Measurements from ENCODE around the gene EGR1. TPM values are rescaled to one million over a fixed set of nuclear protein-coding genes. Genes with fewer than 3 reads are reported as not detected.

EGR1 gene
- total and polyA plus RNA-seq, 2 of the 4 experiments (the other 2 are of a cell fraction), result 2.9 to 104 TPM

GRCh38 chr5:138502121-138502520, 36.8 kb downstream of the EGR1 start:
- no peak for TF ChIP-seq POLR2A (IDR thresholded peaks at IDR 0.05; ENCODE audit: low read depth, low read length)
- no peak for TF ChIP-seq SMC3 (IDR thresholded peaks at IDR 0.05; ENCODE audit: low read depth, low read length)
- TF ChIP-seq MAFK (IDR thresholded peaks at IDR 0.05; ENCODE audit: low read depth, low read length), result no peak
- TF ChIP-seq BHLHE40 (IDR thresholded peaks at IDR 0.05; ENCODE audit: low read depth, low read length), result no peak
- no peak for TF ChIP-seq MXI1 (IDR thresholded peaks at IDR 0.05; ENCODE audit: borderline replicate concordance, low read depth, low read length)
- TF ChIP-seq NFE2L2 (IDR thresholded peaks at IDR 0.05; ENCODE audit: low read depth, low read length), result no peak
- no peak for TF ChIP-seq FOS (IDR thresholded peaks at IDR 0.05; ENCODE audit: low read depth, low read length)
- TF ChIP-seq RFX5 (IDR thresholded peaks at IDR 0.05; ENCODE audit: low read depth, low read length), result no peak
- no peak for TF ChIP-seq USF2 (IDR thresholded peaks at IDR 0.05; ENCODE audit: low read depth, low read length)
- TF ChIP-seq MAZ (IDR thresholded peaks at IDR 0.05; ENCODE audit: borderline replicate concordance, low read depth, low read length), result no peak
- no peak for TF ChIP-seq CEBPB (IDR thresholded peaks at IDR 0.05; ENCODE audit: low read depth, low read length)
- TF ChIP-seq RAD21 (IDR thresholded peaks at IDR 0.05; ENCODE audit: low read length), result no peak
- TF ChIP-seq CHD1 (IDR thresholded peaks at IDR 0.05; ENCODE audit: low read depth, low read length), result no peak
- TF ChIP-seq, protein P1, sequence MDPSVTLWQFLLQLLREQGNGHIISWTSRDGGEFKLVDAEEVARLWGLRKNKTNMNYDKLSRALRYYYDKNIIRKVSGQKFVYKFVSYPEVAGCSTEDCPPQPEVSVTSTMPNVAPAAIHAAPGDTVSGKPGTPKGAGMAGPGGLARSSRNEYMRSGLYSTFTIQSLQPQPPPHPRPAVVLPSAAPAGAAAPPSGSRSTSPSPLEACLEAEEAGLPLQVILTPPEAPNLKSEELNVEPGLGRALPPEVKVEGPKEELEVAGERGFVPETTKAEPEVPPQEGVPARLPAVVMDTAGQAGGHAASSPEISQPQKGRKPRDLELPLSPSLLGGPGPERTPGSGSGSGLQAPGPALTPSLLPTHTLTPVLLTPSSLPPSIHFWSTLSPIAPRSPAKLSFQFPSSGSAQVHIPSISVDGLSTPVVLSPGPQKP (IDR thresholded peaks at IDR 0.05; ENCODE audit: borderline replicate concordance, low read depth, low read length), result no peak
- TF ChIP-seq, protein P2, sequence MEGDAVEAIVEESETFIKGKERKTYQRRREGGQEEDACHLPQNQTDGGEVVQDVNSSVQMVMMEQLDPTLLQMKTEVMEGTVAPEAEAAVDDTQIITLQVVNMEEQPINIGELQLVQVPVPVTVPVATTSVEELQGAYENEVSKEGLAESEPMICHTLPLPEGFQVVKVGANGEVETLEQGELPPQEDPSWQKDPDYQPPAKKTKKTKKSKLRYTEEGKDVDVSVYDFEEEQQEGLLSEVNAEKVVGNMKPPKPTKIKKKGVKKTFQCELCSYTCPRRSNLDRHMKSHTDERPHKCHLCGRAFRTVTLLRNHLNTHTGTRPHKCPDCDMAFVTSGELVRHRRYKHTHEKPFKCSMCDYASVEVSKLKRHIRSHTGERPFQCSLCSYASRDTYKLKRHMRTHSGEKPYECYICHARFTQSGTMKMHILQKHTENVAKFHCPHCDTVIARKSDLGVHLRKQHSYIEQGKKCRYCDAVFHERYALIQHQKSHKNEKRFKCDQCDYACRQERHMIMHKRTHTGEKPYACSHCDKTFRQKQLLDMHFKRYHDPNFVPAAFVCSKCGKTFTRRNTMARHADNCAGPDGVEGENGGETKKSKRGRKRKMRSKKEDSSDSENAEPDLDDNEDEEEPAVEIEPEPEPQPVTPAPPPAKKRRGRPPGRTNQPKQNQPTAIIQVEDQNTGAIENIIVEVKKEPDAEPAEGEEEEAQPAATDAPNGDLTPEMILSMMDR (conservative IDR thresholded peaks at IDR 0.05; ENCODE audit: low read depth, low read length), result no peak
- TF ChIP-seq RCOR1 (IDR thresholded peaks at IDR 0.05; ENCODE audit: insufficient replicate concordance, low read length), result no peak
- H3K23ac ChIP-seq (ENCODE audit: low read depth, low read length), result peak overlapping the region; percentile 29; the same call in 1 of the 2 replicates
- in situ Hi-C loops (cut with MboI; ENCODE audit: low sequenced_read_pairs) (no loop called here), intact Hi-C loops (cut with micrococcal nuclease) (no loop called here), dilution Hi-C loops (cut with HindIII; ENCODE audit: low sequenced_read_pairs, unreplicated experiment) (no loop called here)
- ChIA-PET POLR2A (ENCODE audit: unreplicated experiment) (no interaction called here), CTCF (interaction anchor here (2.7 kb wide), 1 partner anchor 53 kb away, joined by 10 read pairs; no protein-coding TSS in a partner anchor)
- no peak overlapping the region for H4K5ac ChIP-seq (ENCODE audit: low read depth, low read length)
- no peak overlapping the region for H2AK9ac ChIP-seq (replicated peaks; ENCODE audit: low read depth, low read length, poor library complexity)
- no peak overlapping the region for H3K4me2 ChIP-seq (ENCODE audit: low read depth, low read length)
- peaks cover 3% of the 10 kb centered on the region; the same call in 1 of the 2 replicates for H3K4me1 ChIP-seq (ENCODE audit: control insufficient read depth, insufficient read depth, low read length)
- H3K18ac ChIP-seq (ENCODE audit: low read depth, low read length), result no peak overlapping the region
- no peak overlapping the region for H2BK15ac ChIP-seq (ENCODE audit: low read depth, low read length)
- no TSS peak for BruUV-seq (replicated peaks)
- peaks cover 13% of the 10 kb centered on the region for H4K20me1 ChIP-seq (ENCODE audit: insufficient read depth, low read length)
- ATAC-seq (ENCODE audit: low read depth), result no peak
- H2AFZ ChIP-seq (replicated peaks; ENCODE audit: low read length, poor library complexity), result peak overlapping the region; percentile 33
- H4K8ac ChIP-seq (ENCODE audit: low read depth in 2 of 2, low read length in 2 of 2), result no peak overlapping the region
- no peak overlapping the region for H3K27ac ChIP-seq (ENCODE audit: insufficient read depth, low read length)
- H3K9me3 ChIP-seq (ENCODE audit: control insufficient read depth, insufficient read depth, low read length), result no peaks in the 10 kb centered on the region
- H3K36me3 ChIP-seq (ENCODE audit: control insufficient read depth, insufficient read depth, low read length), result peaks cover 3% of the 10 kb centered on the region; the same call in 1 of the 2 replicates
- no CpG with 5 or more reads among the region's 4 CpGs for WGBS, 2 experiments (ENCODE audit: extremely low coverage in 2 of 2, insufficient read length in 1 of 2)
- no peak overlapping the region for H3K4ac ChIP-seq (ENCODE audit: low read depth, low read length)
- DNase-seq, result no peak
- no peak overlapping the region for H3K14ac ChIP-seq (replicated peaks; ENCODE audit: low read depth, low read length)
- no peak overlapping the region for H3K56ac ChIP-seq (ENCODE audit: extremely low read depth, insufficient read depth, low read length)
- H4K91ac ChIP-seq (ENCODE audit: insufficient read depth, low read depth, low read length), result no peak overlapping the region
- no peak overlapping the region for H2BK20ac ChIP-seq (ENCODE audit: low read depth, low read length)
- H3K27me3 ChIP-seq (ENCODE audit: control insufficient read depth, insufficient read depth, low read length), result no peaks in the 10 kb centered on the region
- no peak overlapping the region for H2BK120ac ChIP-seq (ENCODE audit: low read depth, low read length)
- H2BK5ac ChIP-seq (ENCODE audit: low read depth, low read length, poor library complexity, severe bottlenecking), result no peak overlapping the region
- H3K4me3 ChIP-seq (ENCODE audit: insufficient read depth, low read depth, low read length), result no peak overlapping the region
- H2AK5ac ChIP-seq (ENCODE audit: low read depth, low read length), result peak overlapping the region; percentile 1; the same call in 1 of the 2 replicates
- no peaks in the 10 kb centered on the region for H3K9me1 ChIP-seq (ENCODE audit: insufficient read depth, low read length)
- no peak overlapping the region for H3K9ac ChIP-seq (ENCODE audit: low read depth, low read length)
- H3K79me1 ChIP-seq (ENCODE audit: low read depth in 1 of 2, low read length in 2 of 2), result peaks cover 5 to 18% of the 10 kb centered on the region in 2 experiments; a peak in 2 of 4 replicates

All from IMR-90 (cell line).